T-helper 1 cell treated with Interleukin-12 subunit alpha and Interleukin-12 subunit beta and Interleukin-4 antibody, amounts not matched to agents 30 μg/mL and 1 μg/mL, for 36 hours (primary cell): ENCODE data around the gene NRGN.

ENCODE experiments used
- H3K27ac Mint-ChIP-seq: one replicate; pipeline ENCODE4 v1.8.0; 2021; ENCODE audit warnings: mild to moderate bottlenecking, mixed read lengths
- H3K27me3 Mint-ChIP-seq: one replicate; pipeline ENCODE4 v1.8.0; 2021; ENCODE audit warnings: low read depth, mixed read lengths
- H3K36me3 Mint-ChIP-seq: one replicate; pipeline ENCODE4 v1.8.0; 2021; ENCODE audit warnings: low read depth, mixed read lengths
- H3K4me1 Mint-ChIP-seq: one replicate; pipeline ENCODE4 v1.8.0; 2021; ENCODE audit warnings: low read depth, mixed read lengths
- H3K4me3 Mint-ChIP-seq: one replicate; pipeline ENCODE4 v1.8.0; 2021; ENCODE audit warnings: mild to moderate bottlenecking, moderate library complexity, mixed read lengths
- H3K9me3 Mint-ChIP-seq: one replicate; pipeline ENCODE4 v1.8.0; 2021; ENCODE audit warnings: mixed read lengths

NRGN gene

GRCh38 chr11:124727474-124727873, 12.3 kb upstream of the NRGN start:
- Mint-ChIP-seq H3K4me3 (no peak overlapping the region), H3K27ac (no peak overlapping the region), H3K9me3 (no peaks in the 10 kb centered on the region), H3K36me3 (no peaks in the 10 kb centered on the region), H3K4me1 (peaks cover 3% of the 10 kb centered on the region), H3K27me3 (peaks cover 42% of the 10 kb centered on the region)

- peaks cover 3% of the 10 kb centered on the region for H3K4me1 Mint-ChIP-seq
- no peak overlapping the region for H3K4me3 Mint-ChIP-seq
- H3K27me3 Mint-ChIP-seq: peaks cover 35% of the 10 kb centered on the region
- no peak overlapping the region for H3K27ac Mint-ChIP-seq
- H3K36me3 Mint-ChIP-seq: no peaks in the 10 kb centered on the region
- no peaks in the 10 kb centered on the region for H3K9me3 Mint-ChIP-seq
These were observed 11.6 kb upstream of the NRGN start for GRCh38 chr11:124728134-124728533.

- Mint-ChIP-seq H3K4me3 (no peak overlapping the region), H3K27ac (no peak overlapping the region), H3K9me3 (no peaks in the 10 kb centered on the region), H3K36me3 (no peaks in the 10 kb centered on the region), H3K4me1 (peaks cover 3% of the 10 kb centered on the region), H3K27me3 (peaks cover 27% of the 10 kb centered on the region)
These were observed 10.2 kb upstream of the NRGN start for GRCh38 chr11:124729571-124729970.

- Mint-ChIP-seq H3K27ac (no peak overlapping the region), H3K4me1 (peaks cover 3% of the 10 kb centered on the region), H3K36me3 (no peaks in the 10 kb centered on the region), H3K9me3 (no peaks in the 10 kb centered on the region), H3K27me3 (peaks cover 23% of the 10 kb centered on the region), H3K4me3 (no peak overlapping the region)
These were observed 7.5 kb upstream of the NRGN start for GRCh38 chr11:124732230-124732629.

- Mint-ChIP-seq H3K27me3 (peaks cover 45% of the 10 kb centered on the region), H3K4me3 (no peak overlapping the region), H3K36me3 (no peaks in the 10 kb centered on the region), H3K9me3 (no peaks in the 10 kb centered on the region), H3K4me1 (peaks cover 19% of the 10 kb centered on the region), H3K27ac (no peak overlapping the region)
These were observed 3.0 kb upstream of the NRGN start for GRCh38 chr11:124736736-124737135.

- H3K4me3 Mint-ChIP-seq: no peak overlapping the region
- H3K9me3 Mint-ChIP-seq: no peaks in the 10 kb centered on the region
- H3K36me3 Mint-ChIP-seq: no peaks in the 10 kb centered on the region
- H3K27ac Mint-ChIP-seq: no peak overlapping the region
- peaks cover 54% of the 10 kb centered on the region for H3K27me3 Mint-ChIP-seq
- peaks cover 19% of the 10 kb centered on the region for H3K4me1 Mint-ChIP-seq
These were observed 2.0 kb upstream of the NRGN start for GRCh38 chr11:124737638-124738305.

- H3K4me1 Mint-ChIP-seq: peaks cover 19% of the 10 kb centered on the region
These were observed 846 bp upstream of the NRGN start for GRCh38 chr11:124738713-124739478.

GRCh38 chr11:124740277-124740882, 638 bp downstream of the NRGN start:
- Mint-ChIP-seq H3K36me3 (no peaks in the 10 kb centered on the region), H3K4me3 (peak overlapping the region; percentile 82), H3K9me3 (no peaks in the 10 kb centered on the region), H3K27me3 (peaks cover 65% of the 10 kb centered on the region), H3K27ac (no peak overlapping the region), H3K4me1 (peaks cover 22% of the 10 kb centered on the region)

More at GRCh38 chr11:124738713-124739478, 846 bp upstream of the NRGN start:
- Mint-ChIP-seq H3K27me3 (peaks cover 60% of the 10 kb centered on the region), H3K36me3 (no peaks in the 10 kb centered on the region), H3K4me3 (peak overlapping the region; percentile 82), H3K9me3 (no peaks in the 10 kb centered on the region), H3K27ac (peak overlapping the region; percentile 39)

GRCh38 chr11:124742555-124742954, 2.8 kb downstream of the NRGN start:
- Mint-ChIP-seq H3K9me3 (no peaks in the 10 kb centered on the region), H3K27me3 (peaks cover 58% of the 10 kb centered on the region), H3K36me3 (peaks cover 1% of the 10 kb centered on the region), H3K4me3 (no peak overlapping the region), H3K27ac (no peak overlapping the region), H3K4me1 (peaks cover 28% of the 10 kb centered on the region)

GRCh38 chr11:124743050-124743449, 3.3 kb downstream of the NRGN start:
- Mint-ChIP-seq H3K4me3 (no peak overlapping the region), H3K9me3 (no peaks in the 10 kb centered on the region), H3K27me3 (peaks cover 58% of the 10 kb centered on the region), H3K27ac (no peak overlapping the region), H3K36me3 (peaks cover 1% of the 10 kb centered on the region), H3K4me1 (peaks cover 28% of the 10 kb centered on the region)

- peaks cover 42% of the 10 kb centered on the region for H3K27me3 Mint-ChIP-seq
- H3K4me1 Mint-ChIP-seq: peaks cover 22% of the 10 kb centered on the region
- peaks cover 1% of the 10 kb centered on the region for H3K36me3 Mint-ChIP-seq
- no peaks in the 10 kb centered on the region for H3K9me3 Mint-ChIP-seq
- no peak overlapping the region for H3K27ac Mint-ChIP-seq
- peak overlapping the region; percentile 58 for H3K4me3 Mint-ChIP-seq
These were observed 5.6 kb downstream of the NRGN start for GRCh38 chr11:124745270-124745834.

- Mint-ChIP-seq H3K4me1 (peaks cover 16% of the 10 kb centered on the region), H3K36me3 (peaks cover 1% of the 10 kb centered on the region), H3K27ac (peak overlapping the region; percentile 94), H3K27me3 (peaks cover 35% of the 10 kb centered on the region), H3K9me3 (no peaks in the 10 kb centered on the region), H3K4me3 (peak overlapping the region; percentile 97)
These were observed 6.3 kb downstream of the NRGN start for GRCh38 chr11:124745835-124746620.

GRCh38 chr11:124746621-124747243, 7.0 kb downstream of the NRGN start:
- H3K4me1 Mint-ChIP-seq: peaks cover 16% of the 10 kb centered on the region
- H3K36me3 Mint-ChIP-seq: peaks cover 1% of the 10 kb centered on the region
- peak overlapping the region; percentile 94 for H3K27ac Mint-ChIP-seq
- H3K27me3 Mint-ChIP-seq: peaks cover 28% of the 10 kb centered on the region
- no peaks in the 10 kb centered on the region for H3K9me3 Mint-ChIP-seq
- H3K4me3 Mint-ChIP-seq: peak overlapping the region; percentile 97
